Endodermal cell (in vitro differentiated cells): Measurements from ENCODE around the gene C3orf20. TPM values are rescaled to one million over a fixed set of nuclear protein-coding genes. Genes with fewer than 3 reads are reported as not detected.

Source experiments
- DNase-seq: peaks from one replicate; pipeline ENCODE4 v3.0.0-alpha.2; 2017
- H3K27ac ChIP-seq: 2 replicates; pipeline ENCODE4 v1.5.1; 2013; ENCODE audit warnings: mild to moderate bottlenecking, low read depth, low read length, moderate library complexity
- H3K27me3 ChIP-seq: 2 replicates; pipeline ENCODE4 v1.6.1; 2013; ENCODE audit warnings: mild to moderate bottlenecking, low read length, moderate library complexity; ENCODE audit not compliant: insufficient read depth, control insufficient read depth, poor library complexity, severe bottlenecking
- H3K36me3 ChIP-seq: 2 replicates; pipeline ENCODE4 v1.7.0; 2013; ENCODE audit warnings: mild to moderate bottlenecking, low read length, moderate library complexity; ENCODE audit not compliant: control insufficient read depth, insufficient read depth
- H3K4me1 ChIP-seq: one replicate; pipeline ENCODE4 v1.7.0; 2013; ENCODE audit warnings: low read length; ENCODE audit not compliant: control insufficient read depth, insufficient read depth
- H3K4me3 ChIP-seq: 2 replicates; pipeline ENCODE4 v1.5.1; 2013; ENCODE audit warnings: mild to moderate bottlenecking, low read length, moderate library complexity
- H3K9ac ChIP-seq: 2 replicates; pipeline ENCODE4 v1.6.1; 2013; ENCODE audit warnings: mild to moderate bottlenecking, low read length, moderate library complexity; ENCODE audit not compliant: poor library complexity, severe bottlenecking; ENCODE audit errors: extremely low read depth
- H3K9me3 ChIP-seq: 2 replicates; pipeline ENCODE4 v1.6.1; 2013; ENCODE audit warnings: mild to moderate bottlenecking, low read length, moderate library complexity; ENCODE audit not compliant: control insufficient read depth
- H3K27ac Mint-ChIP-seq: 2 replicates; pipeline ENCODE4 v1.8.0; 2020; ENCODE audit warnings: mixed read lengths
- H3K27me3 Mint-ChIP-seq: 2 replicates; pipeline ENCODE4 v1.8.0; 2021; ENCODE audit warnings: mild to moderate bottlenecking, mixed read lengths; ENCODE audit not compliant: insufficient read depth
- H3K36me3 Mint-ChIP-seq: 2 replicates; pipeline ENCODE4 v1.8.0; 2020; ENCODE audit warnings: low read depth, mixed read lengths
- H3K4me1 Mint-ChIP-seq: 2 replicates; pipeline ENCODE4 v1.8.0; 2020; ENCODE audit warnings: mixed read lengths
- H3K4me3 Mint-ChIP-seq: 2 replicates; pipeline ENCODE4 v1.8.0; 2020; ENCODE audit warnings: mild to moderate bottlenecking, moderate library complexity, mixed read lengths
- H3K9me3 Mint-ChIP-seq: 2 replicates; pipeline ENCODE4 v1.8.0; 2020; ENCODE audit warnings: mild to moderate bottlenecking, mixed read lengths
- WGBS, 2 experiments: methylation state at CpG; one replicate each; pipeline versions ENCODE4 v1.1.5 to v1.1.7; 2013; ENCODE audit warnings: missing lambda C conversion rate in 2 of 2, mixed read lengths in 1 of 2; ENCODE audit not compliant: insufficient coverage in 1 of 2, insufficient read length in 1 of 2; 5-methylcytosine and 5-hydroxymethylcytosine counted together
- total RNA-seq, 2 donors: library from RNA; stranded (reverse); fragmentation: NEBNext Ultra II Directional in 1 of 2; extraction: Animal tissue kit (Norgen Biotek cat#: 25700) in 1 of 2; gene quantifications; 2 replicates in 1 of 2; 3 replicates in 1 of 2; pipeline ENCODE4 v1.2.1, GENCODE V29; 2021
- TF ChIP-seq, protein P1 (sequence below): fragments of 200-600 bp; sonication (generic); conservative IDR thresholded peaks from 2 replicates; pipeline ENCODE4 v1.5.0; 2021; ENCODE audit warnings: antibody characterized with exemption, mild to moderate bottlenecking

The C3orf20 gene
- total RNA-seq, 2 donors from 2014 or later = not detected

DNA sequence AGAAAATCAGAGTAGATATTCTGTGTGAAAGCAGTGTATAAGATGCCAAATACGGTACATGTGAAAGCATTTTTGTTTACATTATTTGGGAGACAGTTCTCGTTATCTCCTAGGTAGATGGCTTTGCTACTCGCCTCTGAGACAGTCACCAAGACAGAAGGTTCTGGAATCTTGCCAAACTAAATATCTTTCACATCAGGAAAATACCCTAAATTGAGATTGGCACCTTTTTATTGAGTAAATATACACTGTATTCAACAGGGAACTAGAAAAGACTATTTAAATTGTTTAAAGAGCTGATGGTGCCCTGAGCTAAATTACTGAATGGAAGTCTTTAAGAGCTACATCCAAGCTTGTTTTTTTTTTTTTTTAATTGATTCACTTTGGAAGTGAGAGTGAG is 147.2 kb downstream of the C3orf20 start:
- DNase-seq = no peak
- Mint-ChIP-seq H3K4me3 (no peak overlapping the region), H3K9me3 (no peaks in the 10 kb centered on the region), H3K36me3 (peaks cover 21% of the 10 kb centered on the region), H3K27ac (no peak overlapping the region), H3K27me3 (peaks cover 13% of the 10 kb centered on the region), H3K4me1 (peaks cover 26% of the 10 kb centered on the region)
- H3K27ac ChIP-seq = no peak overlapping the region
- no peaks in the 10 kb centered on the region for H3K36me3 ChIP-seq
- H3K9ac ChIP-seq = no peak overlapping the region
- H3K4me1 ChIP-seq = peaks cover 8% of the 10 kb centered on the region
- TF ChIP-seq, protein P1, sequence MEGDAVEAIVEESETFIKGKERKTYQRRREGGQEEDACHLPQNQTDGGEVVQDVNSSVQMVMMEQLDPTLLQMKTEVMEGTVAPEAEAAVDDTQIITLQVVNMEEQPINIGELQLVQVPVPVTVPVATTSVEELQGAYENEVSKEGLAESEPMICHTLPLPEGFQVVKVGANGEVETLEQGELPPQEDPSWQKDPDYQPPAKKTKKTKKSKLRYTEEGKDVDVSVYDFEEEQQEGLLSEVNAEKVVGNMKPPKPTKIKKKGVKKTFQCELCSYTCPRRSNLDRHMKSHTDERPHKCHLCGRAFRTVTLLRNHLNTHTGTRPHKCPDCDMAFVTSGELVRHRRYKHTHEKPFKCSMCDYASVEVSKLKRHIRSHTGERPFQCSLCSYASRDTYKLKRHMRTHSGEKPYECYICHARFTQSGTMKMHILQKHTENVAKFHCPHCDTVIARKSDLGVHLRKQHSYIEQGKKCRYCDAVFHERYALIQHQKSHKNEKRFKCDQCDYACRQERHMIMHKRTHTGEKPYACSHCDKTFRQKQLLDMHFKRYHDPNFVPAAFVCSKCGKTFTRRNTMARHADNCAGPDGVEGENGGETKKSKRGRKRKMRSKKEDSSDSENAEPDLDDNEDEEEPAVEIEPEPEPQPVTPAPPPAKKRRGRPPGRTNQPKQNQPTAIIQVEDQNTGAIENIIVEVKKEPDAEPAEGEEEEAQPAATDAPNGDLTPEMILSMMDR = no peak
- H3K9me3 ChIP-seq = no peaks in the 10 kb centered on the region
- peaks cover 6% of the 10 kb centered on the region for H3K27me3 ChIP-seq
- WGBS, 2 experiments = 94 to 100% methylated on average over 2 to 3 of the region's 3 CpGs
- H3K4me3 ChIP-seq = no peak overlapping the region

Other genes starting within 250 kb of the C3orf20 start
- gene GRIP2, start 134.8 kb upstream of the C3orf20 start, total RNA-seq = 1 to 10 TPM; 2.0 to 2.2 TPM
- gene CCDC174, start 23.4 kb upstream of the C3orf20 start, total RNA-seq = 10 to 100 TPM; 18.7 to 20.1 TPM
- 10 to 100 TPM; 15.3 to 17.0 TPM for gene FGD5, start 143.8 kb downstream of the C3orf20 start, total RNA-seq